Endothelial cell of umbilical vein (primary cell): ENCODE data around the gene STPG3.

Experiments used
- FOS ChIP-seq: IDR thresholded peaks from 2 replicates; pipeline ENCODE4 v1.6.1; 2011; ENCODE audit warnings: mild to moderate bottlenecking, low read length, moderate library complexity, borderline replicate concordance; ENCODE audit not compliant: insufficient read depth
- MYC ChIP-seq: IDR thresholded peaks from one replicate; pipeline ENCODE4 v1.6.1; 2011; ENCODE audit warnings: mild to moderate bottlenecking, low read depth, low read length
- POLR2A ChIP-seq: IDR thresholded peaks from 2 replicates; pipeline ENCODE4 v1.6.1; 2012; ENCODE audit warnings: low read depth, mild to moderate bottlenecking, control low read depth, low read length
- POLR2AphosphoS5 ChIP-seq: IDR thresholded peaks from 2 replicates; pipeline ENCODE4 v1.6.1; 2012; ENCODE audit warnings: low read depth, mild to moderate bottlenecking, control low read depth, low read length, moderate library complexity; ENCODE audit not compliant: insufficient read depth
- TF ChIP-seq, protein P1 (sequence below), 2 donors: IDR thresholded peaks; 1 replicate in 1 of 2; 2 replicates in 1 of 2; pipeline ENCODE4 v1.5.1; 2011; ENCODE audit warnings: low read length in 2 of 2, mild to moderate bottlenecking in 2 of 2, moderate library complexity in 2 of 2, control low read depth in 1 of 2, inconsistent platforms in 1 of 2, low read depth in 1 of 2; ENCODE audit not compliant: insufficient read depth in 1 of 2; ENCODE audit errors: extremely low read depth in 1 of 2
- TF ChIP-seq, protein P2 (sequence below): IDR thresholded peaks from 2 replicates; pipeline ENCODE4 v1.6.1; 2011; ENCODE audit not compliant: insufficient read depth, insufficient read length

DNA sequence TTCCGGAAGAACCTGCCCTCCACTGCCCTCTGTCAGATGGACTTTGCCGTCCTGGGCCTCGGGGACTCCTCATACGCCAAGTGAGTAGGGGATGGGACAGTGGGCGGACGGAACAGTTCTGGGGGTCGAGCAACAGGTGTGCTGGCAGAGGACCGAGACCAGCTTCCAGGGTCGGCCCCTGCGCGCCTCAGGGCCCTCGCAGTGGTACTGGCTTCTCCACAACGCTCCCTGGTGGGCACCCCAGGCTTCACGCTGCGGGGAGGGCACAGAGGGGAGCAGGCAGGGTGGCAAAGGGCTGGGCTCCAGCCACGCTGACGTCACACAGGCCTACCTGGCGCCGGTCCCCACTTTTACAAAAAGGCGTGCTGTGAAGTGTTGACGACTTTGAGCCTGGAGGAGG is 38.6 kb upstream of the STPG3 start:
- TF ChIP-seq POLR2A (no peak), FOS (no peak), POLR2AphosphoS5 (no peak), MYC (no peak)
- TF ChIP-seq, protein P1, sequence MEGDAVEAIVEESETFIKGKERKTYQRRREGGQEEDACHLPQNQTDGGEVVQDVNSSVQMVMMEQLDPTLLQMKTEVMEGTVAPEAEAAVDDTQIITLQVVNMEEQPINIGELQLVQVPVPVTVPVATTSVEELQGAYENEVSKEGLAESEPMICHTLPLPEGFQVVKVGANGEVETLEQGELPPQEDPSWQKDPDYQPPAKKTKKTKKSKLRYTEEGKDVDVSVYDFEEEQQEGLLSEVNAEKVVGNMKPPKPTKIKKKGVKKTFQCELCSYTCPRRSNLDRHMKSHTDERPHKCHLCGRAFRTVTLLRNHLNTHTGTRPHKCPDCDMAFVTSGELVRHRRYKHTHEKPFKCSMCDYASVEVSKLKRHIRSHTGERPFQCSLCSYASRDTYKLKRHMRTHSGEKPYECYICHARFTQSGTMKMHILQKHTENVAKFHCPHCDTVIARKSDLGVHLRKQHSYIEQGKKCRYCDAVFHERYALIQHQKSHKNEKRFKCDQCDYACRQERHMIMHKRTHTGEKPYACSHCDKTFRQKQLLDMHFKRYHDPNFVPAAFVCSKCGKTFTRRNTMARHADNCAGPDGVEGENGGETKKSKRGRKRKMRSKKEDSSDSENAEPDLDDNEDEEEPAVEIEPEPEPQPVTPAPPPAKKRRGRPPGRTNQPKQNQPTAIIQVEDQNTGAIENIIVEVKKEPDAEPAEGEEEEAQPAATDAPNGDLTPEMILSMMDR (IDR thresholded peaks at IDR 0.05; ENCODE audit: extremely low read depth in 1 of 2, insufficient read depth in 1 of 2, low read depth in 1 of 2, low read length in 2 of 2): no peak
- TF ChIP-seq, protein P2, sequence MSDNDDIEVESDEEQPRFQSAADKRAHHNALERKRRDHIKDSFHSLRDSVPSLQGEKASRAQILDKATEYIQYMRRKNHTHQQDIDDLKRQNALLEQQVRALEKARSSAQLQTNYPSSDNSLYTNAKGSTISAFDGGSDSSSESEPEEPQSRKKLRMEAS: no peak
